ENCODE results near the gene SEMA4C. TPM values are rescaled to one million over a fixed set of nuclear protein-coding genes. Genes with fewer than 3 reads are reported as not detected.
A peak's percentile ranks its signal among the peaks of the same experiment; 100 is the strongest.

The SEMA4C gene
- total and polyA plus RNA-seq, 9 of the 15 experiments (the other 6 are each of a cell fraction or from before 2014, with no cell fraction given): 0.32 to 59.7 (median 23.9) TPM

GRCh38 chr2:96857667-96858372, 12.1 kb downstream of the SEMA4C start, which contains the start of gene ANKRD39 (continued):
- TF ChIP-seq HMGXB4 (CRISPR knock-in tag; IDR thresholded peaks at IDR 0.05) (no peak), CBX1 (IDR thresholded peaks at IDR 0.05; ENCODE audit: low read depth) (peak; percentile 25; the same call in 1 of the 2 replicates), ZNF3 (CRISPR knock-in tag; IDR thresholded peaks at IDR 0.05) (no peak), ZNF431 (CRISPR knock-in tag; IDR thresholded peaks at IDR 0.05) (0 out of 2 replicates have a peak, but pooled peaks have one; percentile 37), ZNF444 (CRISPR knock-in tag; IDR thresholded peaks at IDR 0.05) (no peak), ZNF436 (CRISPR knock-in tag; IDR thresholded peaks at IDR 0.05) (0 out of 2 replicates have a peak, but pooled peaks have one; percentile 47), PHF8 (IDR thresholded peaks at IDR 0.05; ENCODE audit: borderline replicate concordance, low read length) (peak; percentile 81; the same call in 1 of the 2 replicates), POLR2H (tag; IDR thresholded peaks at IDR 0.05; ENCODE audit: low read depth) (0 out of 2 replicates have a peak, but pooled peaks have one; percentile 60), E2F3 (CRISPR knock-in tag; IDR thresholded peaks at IDR 0.05) (no peak), CCNT2 (IDR thresholded peaks at IDR 0.05; ENCODE audit: borderline replicate concordance, extremely low read depth, insufficient read length, low read depth, low read length) (peak; percentile 97), POLR2AphosphoS2 (IDR thresholded peaks at IDR 0.05; ENCODE audit: low read length) (no peak), RBM17 (IDR thresholded peaks at IDR 0.05; ENCODE audit: borderline replicate concordance, low read depth, low read length) (no peak), MECOM (CRISPR knock-in tag; IDR thresholded peaks at IDR 0.05) (no peak), ZBTB2 (IDR thresholded peaks at IDR 0.05) (peak; percentile 66), NELFE (IDR thresholded peaks at IDR 0.05; ENCODE audit: insufficient read depth, insufficient read length) (no peak), JUND (IDR thresholded peaks at IDR 0.05; ENCODE audit: borderline replicate concordance, low read depth, low read length) (peak; percentile 16; the same call in 1 of the 2 replicates), JUND (tag; IDR thresholded peaks at IDR 0.05; ENCODE audit: borderline replicate concordance, low read depth, low read length) (no peak), ZNF197 (CRISPR knock-in tag; IDR thresholded peaks at IDR 0.05; ENCODE audit: low read depth) (no peak), EWSR1 (IDR thresholded peaks at IDR 0.05; ENCODE audit: borderline replicate concordance, low read depth, partially characterized antibody) (no peak), ZNF212 (CRISPR knock-in tag; IDR thresholded peaks at IDR 0.05) (no peak), ZBED1 (IDR thresholded peaks at IDR 0.05) (peak; percentile 25; the same call in 1 of the 2 replicates), ZNF778 (CRISPR knock-in tag; IDR thresholded peaks at IDR 0.05) (no peak), CREB3L1 (IDR thresholded peaks at IDR 0.05; ENCODE audit: borderline replicate concordance, low read depth) (no peak; the same call in 1 of the 2 replicates), SIN3A (IDR thresholded peaks at IDR 0.05; ENCODE audit: borderline replicate concordance in 2 of 2, control insufficient read depth in 1 of 2, low read depth in 2 of 2, low read length in 2 of 2) (peak in 1 of 2 experiments; percentile 43; a peak in 1 of 4 replicates)
